WTC11 (cell line): ENCODE results near the gene CPA4. TPM values are rescaled to one million over a fixed set of nuclear protein-coding genes. Genes with fewer than 3 reads are reported as not detected.

Experiments used
- ATAC-seq: fragments of 200-7000 bp; cut with Tn5 transposase; 2 replicates; pipeline ENCODE4 v1.10.0; 2021; ENCODE audit warnings: mild to moderate bottlenecking, moderate library complexity
- CTCF ChIA-PET: fragments of 300-600 bp; sonication (Branson Sonifier 250); formaldehyde crosslinking; loops from one replicate; lab custom pipeline; 2021; ENCODE audit warnings: antibody characterized with exemption; lab: Charles Lee
- POLR2A ChIA-PET: fragments of 350-600 bp; sonication (Branson Sonifier 250); formaldehyde crosslinking; loops from one replicate; lab custom pipeline; 2021; ENCODE audit warnings: antibody characterized with exemption; lab: Charles Lee
- DNase-seq: peaks from one replicate; pipeline ENCODE4 v3.0.0; 2021; ENCODE audit warnings: low spot score
- H3K27ac Mint-ChIP-seq: 2 replicates; pipeline ENCODE4 v1.8.0; 2021; ENCODE audit warnings: mixed read lengths
- H3K27me3 Mint-ChIP-seq: 2 replicates; pipeline ENCODE4 v1.8.0; 2021; ENCODE audit warnings: low read depth, mild to moderate bottlenecking, moderate library complexity, mixed read lengths
- H3K36me3 Mint-ChIP-seq: 2 replicates; pipeline ENCODE4 v1.8.0; 2021; ENCODE audit warnings: mixed read lengths
- H3K4me1 Mint-ChIP-seq: 2 replicates; pipeline ENCODE4 v1.8.0; 2022; ENCODE audit warnings: mixed read lengths
- H3K4me3 Mint-ChIP-seq: 2 replicates; pipeline ENCODE4 v1.8.0; 2021; ENCODE audit warnings: mild to moderate bottlenecking, moderate library complexity, mixed read lengths
- H3K9me3 Mint-ChIP-seq: 2 replicates; pipeline ENCODE4 v1.8.0; 2021; ENCODE audit warnings: mixed read lengths
- FOXJ3 ChIP-seq: sonication (generic); formaldehyde crosslinking; IDR thresholded peaks from 2 replicates; pipeline ENCODE4 v1.9.0; 2021; ENCODE audit warnings: missing genetic modification reagents, mild to moderate bottlenecking, borderline replicate concordance
- GTF2I ChIP-seq: fragments of 250-450 bp; sonication (Bioruptor Pico); conservative IDR thresholded peaks from 2 replicates; pipeline ENCODE4 v1.4.0; 2021; ENCODE audit warnings: mild to moderate bottlenecking
- JUN ChIP-seq: sonication (generic); formaldehyde crosslinking; IDR thresholded peaks from 2 replicates; pipeline ENCODE4 v1.8.0; 2023; ENCODE audit warnings: mild to moderate bottlenecking, missing genetic modification reagents
- MXD4 ChIP-seq: fragments of 250-450 bp; sonication (Bioruptor Pico); IDR thresholded peaks from 2 replicates; pipeline ENCODE4 v1.8.0; 2021; ENCODE audit warnings: mild to moderate bottlenecking, moderate library complexity, borderline replicate concordance
- SOX15 ChIP-seq: fragments of 250-450 bp; sonication (Bioruptor Pico); IDR thresholded peaks from 2 replicates; pipeline ENCODE4 v1.9.0; 2021; ENCODE audit warnings: mild to moderate bottlenecking
- TEAD1 ChIP-seq: sonication (generic); formaldehyde crosslinking; IDR thresholded peaks from 2 replicates; pipeline ENCODE4 v1.8.0; 2022; ENCODE audit warnings: mild to moderate bottlenecking, missing genetic modification reagents
- ZNF121 ChIP-seq: sonication (generic); formaldehyde crosslinking; IDR thresholded peaks from 2 replicates; pipeline ENCODE4 v1.8.0; 2023; ENCODE audit warnings: missing genetic modification reagents
- ZNF138 ChIP-seq: sonication (generic); formaldehyde crosslinking; conservative IDR thresholded peaks from 2 replicates; pipeline ENCODE4 v1.8.1; 2022; ENCODE audit warnings: mild to moderate bottlenecking, moderate library complexity, missing genetic modification reagents
- ZNF671 ChIP-seq: fragments of 250-450 bp; sonication (Bioruptor Pico); IDR thresholded peaks from 2 replicates; pipeline ENCODE4 v1.8.0; 2021; ENCODE audit warnings: mild to moderate bottlenecking
- total RNA-seq: library from RNA; stranded (reverse); gene quantifications from 3 replicates; pipeline ENCODE4 v1.2.3, GENCODE V29; 2021
- TF ChIP-seq, protein P1 (sequence below): fragments of 250-450 bp; sonication (Bioruptor Pico); IDR thresholded peaks from 2 replicates; pipeline ENCODE4 v1.9.0; 2021; ENCODE audit warnings: mild to moderate bottlenecking
- TF ChIP-seq, protein P2 (sequence below): sonication (generic); formaldehyde crosslinking; IDR thresholded peaks from 2 replicates; pipeline ENCODE4 v1.8.1; 2023; ENCODE audit warnings: mild to moderate bottlenecking, missing genetic modification reagents, moderate library complexity
- TF ChIP-seq, protein P3 (sequence below): sonication (generic); formaldehyde crosslinking; IDR thresholded peaks from 2 replicates; pipeline ENCODE4 v1.8.1; 2022; ENCODE audit warnings: low read depth, mild to moderate bottlenecking, moderate library complexity, missing genetic modification reagents, borderline replicate concordance
- TF ChIP-seq, protein P4 (sequence below): sonication (generic); formaldehyde crosslinking; conservative IDR thresholded peaks from 2 replicates; pipeline ENCODE4 v1.8.1; 2023; ENCODE audit warnings: mild to moderate bottlenecking, low read depth, missing genetic modification reagents, moderate library complexity

CPA4 gene
- total RNA-seq, 1 experiment from 2014 or later = not detected

DNA sequence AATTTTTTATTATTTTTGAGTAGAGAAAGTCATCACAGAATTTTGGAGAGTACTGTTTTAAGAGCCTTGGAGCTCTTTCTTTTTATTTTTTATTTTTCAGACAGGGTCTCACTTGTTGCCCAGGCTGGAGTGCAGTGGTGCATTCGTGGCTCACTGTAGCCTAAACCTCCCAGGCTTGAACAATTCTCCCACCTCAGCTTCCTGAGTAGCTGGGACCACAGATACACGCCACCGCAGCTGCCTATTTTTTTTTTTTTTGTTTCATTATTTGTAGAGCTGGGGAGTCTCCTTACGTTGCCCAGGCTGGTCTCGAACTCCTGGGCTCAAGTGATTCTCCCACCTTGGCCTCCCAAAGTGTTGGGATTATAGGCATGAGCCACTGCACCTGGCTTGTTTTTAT lies 10.6 kb downstream of the CPA4 start:
- DNase-seq = no peak
- ATAC-seq = no peak
- H3K36me3 Mint-ChIP-seq = no peaks in the 10 kb centered on the region
- H3K4me3 Mint-ChIP-seq = no peak overlapping the region
- ChIA-PET CTCF (no interaction called here), POLR2A (no interaction called here)
- no peak overlapping the region for H3K27ac Mint-ChIP-seq
- H3K4me1 Mint-ChIP-seq = no peaks in the 10 kb centered on the region
- H3K27me3 Mint-ChIP-seq = no peaks in the 10 kb centered on the region
- peaks cover 10% of the 10 kb centered on the region for H3K9me3 Mint-ChIP-seq
- TF ChIP-seq SOX15 (no peak), MXD4 (no peak), GTF2I (CRISPR knock-in tag) (no peak)
- TF ChIP-seq, protein P1, sequence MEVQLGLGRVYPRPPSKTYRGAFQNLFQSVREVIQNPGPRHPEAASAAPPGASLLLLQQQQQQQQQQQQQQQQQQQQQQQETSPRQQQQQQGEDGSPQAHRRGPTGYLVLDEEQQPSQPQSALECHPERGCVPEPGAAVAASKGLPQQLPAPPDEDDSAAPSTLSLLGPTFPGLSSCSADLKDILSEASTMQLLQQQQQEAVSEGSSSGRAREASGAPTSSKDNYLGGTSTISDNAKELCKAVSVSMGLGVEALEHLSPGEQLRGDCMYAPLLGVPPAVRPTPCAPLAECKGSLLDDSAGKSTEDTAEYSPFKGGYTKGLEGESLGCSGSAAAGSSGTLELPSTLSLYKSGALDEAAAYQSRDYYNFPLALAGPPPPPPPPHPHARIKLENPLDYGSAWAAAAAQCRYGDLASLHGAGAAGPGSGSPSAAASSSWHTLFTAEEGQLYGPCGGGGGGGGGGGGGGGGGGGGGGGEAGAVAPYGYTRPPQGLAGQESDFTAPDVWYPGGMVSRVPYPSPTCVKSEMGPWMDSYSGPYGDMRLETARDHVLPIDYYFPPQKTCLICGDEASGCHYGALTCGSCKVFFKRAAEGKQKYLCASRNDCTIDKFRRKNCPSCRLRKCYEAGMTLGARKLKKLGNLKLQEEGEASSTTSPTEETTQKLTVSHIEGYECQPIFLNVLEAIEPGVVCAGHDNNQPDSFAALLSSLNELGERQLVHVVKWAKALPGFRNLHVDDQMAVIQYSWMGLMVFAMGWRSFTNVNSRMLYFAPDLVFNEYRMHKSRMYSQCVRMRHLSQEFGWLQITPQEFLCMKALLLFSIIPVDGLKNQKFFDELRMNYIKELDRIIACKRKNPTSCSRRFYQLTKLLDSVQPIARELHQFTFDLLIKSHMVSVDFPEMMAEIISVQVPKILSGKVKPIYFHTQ (CRISPR knock-in tag) = no peak
- TF ChIP-seq, protein P2, sequence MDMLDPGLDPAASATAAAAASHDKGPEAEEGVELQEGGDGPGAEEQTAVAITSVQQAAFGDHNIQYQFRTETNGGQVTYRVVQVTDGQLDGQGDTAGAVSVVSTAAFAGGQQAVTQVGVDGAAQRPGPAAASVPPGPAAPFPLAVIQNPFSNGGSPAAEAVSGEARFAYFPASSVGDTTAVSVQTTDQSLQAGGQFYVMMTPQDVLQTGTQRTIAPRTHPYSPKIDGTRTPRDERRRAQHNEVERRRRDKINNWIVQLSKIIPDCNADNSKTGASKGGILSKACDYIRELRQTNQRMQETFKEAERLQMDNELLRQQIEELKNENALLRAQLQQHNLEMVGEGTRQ (CRISPR knock-in tag) = no peak

DNA sequence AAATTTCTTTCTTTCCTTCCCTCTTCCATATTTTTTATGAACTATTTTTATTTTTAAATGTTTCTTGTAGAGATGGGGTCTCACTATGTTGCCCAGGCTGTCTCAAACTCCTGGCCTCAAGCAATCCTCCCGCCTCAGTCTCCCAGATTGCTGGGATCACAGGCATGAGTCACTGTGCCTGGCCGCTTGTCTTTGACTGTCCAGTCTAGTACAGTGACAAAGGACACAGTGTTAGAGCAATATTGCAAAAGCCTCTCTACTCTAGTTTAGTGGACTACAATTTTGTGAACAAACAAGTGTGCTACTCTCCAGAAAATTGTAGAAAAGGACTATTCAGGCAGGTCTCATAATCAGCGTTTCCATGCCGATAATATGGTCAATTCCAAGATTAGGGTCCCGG lies 11.0 kb downstream of the CPA4 start:
- ATAC-seq = no peak
- H3K4me1 Mint-ChIP-seq = no peaks in the 10 kb centered on the region
- H3K27ac Mint-ChIP-seq = no peak overlapping the region
- H3K4me3 Mint-ChIP-seq = no peak overlapping the region
- no peaks in the 10 kb centered on the region for H3K27me3 Mint-ChIP-seq
- POLR2A ChIA-PET = no interaction called here
- CTCF ChIA-PET = no interaction called here
- TF ChIP-seq ZNF121 (CRISPR knock-in tag) = 0 out of 2 replicates have a peak, but pooled peaks have one; percentile 30
- TF ChIP-seq, protein P3, sequence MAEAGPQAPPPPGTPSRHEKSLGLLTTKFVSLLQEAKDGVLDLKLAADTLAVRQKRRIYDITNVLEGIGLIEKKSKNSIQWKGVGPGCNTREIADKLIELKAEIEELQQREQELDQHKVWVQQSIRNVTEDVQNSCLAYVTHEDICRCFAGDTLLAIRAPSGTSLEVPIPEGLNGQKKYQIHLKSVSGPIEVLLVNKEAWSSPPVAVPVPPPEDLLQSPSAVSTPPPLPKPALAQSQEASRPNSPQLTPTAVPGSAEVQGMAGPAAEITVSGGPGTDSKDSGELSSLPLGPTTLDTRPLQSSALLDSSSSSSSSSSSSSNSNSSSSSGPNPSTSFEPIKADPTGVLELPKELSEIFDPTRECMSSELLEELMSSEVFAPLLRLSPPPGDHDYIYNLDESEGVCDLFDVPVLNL = no peak
- no peaks in the 10 kb centered on the region for H3K36me3 Mint-ChIP-seq
- DNase-seq = no peak
- peaks cover 10% of the 10 kb centered on the region for H3K9me3 Mint-ChIP-seq

DNA sequence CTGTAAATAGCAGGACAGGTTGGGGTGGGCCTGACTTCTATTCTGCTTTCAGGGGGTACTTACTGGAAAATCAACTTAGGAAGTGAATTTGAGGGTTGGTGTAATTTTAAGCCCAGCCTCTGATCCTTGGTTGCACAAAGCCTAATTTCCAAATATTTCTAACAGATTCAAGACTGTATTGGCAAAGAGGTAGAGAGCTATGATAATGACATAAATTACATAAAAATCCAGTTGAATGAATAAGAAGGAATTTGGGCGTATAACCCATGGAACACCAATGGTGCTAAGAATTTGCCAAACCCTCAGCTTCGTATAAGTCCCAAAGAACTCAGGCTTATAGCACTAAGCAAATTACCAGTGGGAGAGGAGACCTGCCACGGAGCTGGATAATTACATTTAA lies 11.9 kb downstream of the CPA4 start:
- ATAC-seq (no peak), DNase-seq (no peak)
- H3K4me3 Mint-ChIP-seq = no peak overlapping the region
- no peaks in the 10 kb centered on the region for H3K36me3 Mint-ChIP-seq
- peaks cover 9% of the 10 kb centered on the region for H3K9me3 Mint-ChIP-seq
- TF ChIP-seq, protein P4, sequence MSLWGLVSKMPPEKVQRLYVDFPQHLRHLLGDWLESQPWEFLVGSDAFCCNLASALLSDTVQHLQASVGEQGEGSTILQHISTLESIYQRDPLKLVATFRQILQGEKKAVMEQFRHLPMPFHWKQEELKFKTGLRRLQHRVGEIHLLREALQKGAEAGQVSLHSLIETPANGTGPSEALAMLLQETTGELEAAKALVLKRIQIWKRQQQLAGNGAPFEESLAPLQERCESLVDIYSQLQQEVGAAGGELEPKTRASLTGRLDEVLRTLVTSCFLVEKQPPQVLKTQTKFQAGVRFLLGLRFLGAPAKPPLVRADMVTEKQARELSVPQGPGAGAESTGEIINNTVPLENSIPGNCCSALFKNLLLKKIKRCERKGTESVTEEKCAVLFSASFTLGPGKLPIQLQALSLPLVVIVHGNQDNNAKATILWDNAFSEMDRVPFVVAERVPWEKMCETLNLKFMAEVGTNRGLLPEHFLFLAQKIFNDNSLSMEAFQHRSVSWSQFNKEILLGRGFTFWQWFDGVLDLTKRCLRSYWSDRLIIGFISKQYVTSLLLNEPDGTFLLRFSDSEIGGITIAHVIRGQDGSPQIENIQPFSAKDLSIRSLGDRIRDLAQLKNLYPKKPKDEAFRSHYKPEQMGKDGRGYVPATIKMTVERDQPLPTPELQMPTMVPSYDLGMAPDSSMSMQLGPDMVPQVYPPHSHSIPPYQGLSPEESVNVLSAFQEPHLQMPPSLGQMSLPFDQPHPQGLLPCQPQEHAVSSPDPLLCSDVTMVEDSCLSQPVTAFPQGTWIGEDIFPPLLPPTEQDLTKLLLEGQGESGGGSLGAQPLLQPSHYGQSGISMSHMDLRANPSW (CRISPR knock-in tag) = no peak
- TF ChIP-seq ZNF138 (CRISPR knock-in tag) (no peak), FOXJ3 (no peak), JUN (CRISPR knock-in tag) (no peak), ZNF671 (CRISPR knock-in tag) (no peak), TEAD1 (no peak)
- H3K27ac Mint-ChIP-seq = no peak overlapping the region
- H3K27me3 Mint-ChIP-seq = no peaks in the 10 kb centered on the region
- no peaks in the 10 kb centered on the region for H3K4me1 Mint-ChIP-seq
- CTCF ChIA-PET = interaction anchor here (0.9 kb wide), 1 partner anchor 77 kb away, joined by 4 read pairs; no protein-coding TSS in a partner anchor
- POLR2A ChIA-PET = interaction anchor here (0.6 to 0.7 kb wide), 2 partner anchors 32 to 124 kb away, joined by 3 read pairs; no protein-coding TSS in a partner anchor
